GM11168 (cell line): Measurements from ENCODE around the gene GSAP.

ENCODE experiments used
- in situ Hi-C: fragments of 300-500 bp; cut with MboI; formaldehyde crosslinking; loops from one replicate; pipeline ENCODE4 v1.12.0; 2022; ENCODE audit warnings: low sequenced_read_pairs; ENCODE audit not compliant: unreplicated experiment

Gene GSAP

GRCh38 chr7:77439572-77439971 lies 23.4 kb upstream of the GSAP start:
- in situ Hi-C loops, result no loop called here

- in situ Hi-C loops, result no loop called here
Measured at GRCh38 chr7:77438131-77438530, 22.0 kb upstream of the GSAP start.

GRCh38 chr7:77434570-77435275 lies 18.6 kb upstream of the GSAP start:
- in situ Hi-C loops, result no loop called here

GRCh38 chr7:77433901-77434300 lies 17.8 kb upstream of the GSAP start:
- in situ Hi-C loops, result no loop called here

- in situ Hi-C loops, result no loop called here
Measured at GRCh38 chr7:77430927-77431326, 14.8 kb upstream of the GSAP start.

- in situ Hi-C loops, result no loop called here
Measured at GRCh38 chr7:77428777-77429231, 12.7 kb upstream of the GSAP start.

- in situ Hi-C loops, result no loop called here
Measured at GRCh38 chr7:77427996-77428603, 12.0 kb upstream of the GSAP start.

- in situ Hi-C loops, result no loop called here
Measured at GRCh38 chr7:77426521-77427051, 10.4 kb upstream of the GSAP start.

GRCh38 chr7:77426052-77426404 lies 9.9 kb upstream of the GSAP start:
- in situ Hi-C loops, result no loop called here

GRCh38 chr7:77425101-77426051 lies 9.2 kb upstream of the GSAP start:
- in situ Hi-C loops, result no loop called here

- in situ Hi-C loops, result no loop called here
Measured at GRCh38 chr7:77422500-77422899, 6.4 kb upstream of the GSAP start.

- in situ Hi-C loops, result no loop called here
Measured at GRCh38 chr7:77420986-77421672, 5.0 kb upstream of the GSAP start.

GRCh38 chr7:77420438-77420837 lies 4.3 kb upstream of the GSAP start:
- in situ Hi-C loops, result no loop called here

- in situ Hi-C loops, result no loop called here
Measured at GRCh38 chr7:77419102-77419501, 3.0 kb upstream of the GSAP start.

GRCh38 chr7:77417801-77418200 lies 1.7 kb upstream of the GSAP start:
- in situ Hi-C loops, result no loop called here

GRCh38 chr7:77416621-77417371 lies 647 bp upstream of the GSAP start:
- in situ Hi-C loops, result no loop called here

- in situ Hi-C loops, result no loop called here
Measured at GRCh38 chr7:77415476-77415822, 700 bp downstream of the GSAP start.

GRCh38 chr7:77413861-77414424 lies 2.2 kb downstream of the GSAP start:
- in situ Hi-C loops, result no loop called here

- in situ Hi-C loops, result no loop called here
Measured at GRCh38 chr7:77413128-77413527, 3.0 kb downstream of the GSAP start.
